Cortex of kidney (tissue), 1 donor: Measurements from ENCODE around the gene FAM135A.
"Not testable (repeated sequence)": the region's sequence is repeated elsewhere in the genome, so short reads cannot be mapped to it uniquely, and the experiment has no call there.

Source experiments
- DNase-seq: peaks from one replicate; lab custom pipeline; 2025; lab: John Stamatoyannopoulos, UW

The FAM135A gene

DNA sequence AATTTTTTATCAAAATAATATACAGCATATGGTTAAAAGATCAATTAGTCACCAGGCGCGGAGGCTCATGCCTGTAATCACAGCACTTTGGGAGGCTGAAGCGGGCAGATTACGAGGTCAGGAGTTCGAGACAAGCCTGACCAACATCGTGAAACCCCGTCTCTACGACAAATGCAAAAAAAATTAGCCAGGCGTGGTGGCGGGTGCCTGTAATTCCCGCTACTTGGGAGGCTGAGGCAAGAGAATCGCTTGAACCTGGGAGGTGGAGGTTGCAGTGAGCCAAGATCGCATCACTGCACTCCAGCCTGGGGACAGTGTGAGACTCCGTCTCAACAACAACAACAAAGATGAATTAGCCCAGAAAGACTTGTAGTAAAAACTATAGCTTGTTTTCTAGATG lies 46.4 kb downstream of the FAM135A start:
- DNase-seq: not testable (repeated sequence)

DNA sequence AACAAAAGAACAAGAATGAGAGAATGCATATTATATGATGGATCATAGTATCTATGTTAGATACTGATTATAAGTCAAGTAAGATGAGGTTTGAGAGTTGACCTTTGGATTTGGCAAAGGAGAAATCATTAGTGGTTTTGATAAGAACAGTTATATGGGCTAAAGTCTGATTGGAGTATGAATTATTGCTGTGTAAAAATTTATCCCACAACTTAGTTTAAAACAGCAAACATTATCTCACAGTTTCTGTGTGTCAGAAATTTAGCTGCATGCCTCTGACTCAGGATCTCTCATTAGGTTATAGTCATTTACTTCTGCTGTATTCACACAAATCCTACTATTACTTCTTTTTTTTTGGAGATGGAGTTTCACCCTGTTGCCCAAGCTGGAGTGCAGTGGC lies 56.7 kb downstream of the FAM135A start:
- DNase-seq: no peak

DNA sequence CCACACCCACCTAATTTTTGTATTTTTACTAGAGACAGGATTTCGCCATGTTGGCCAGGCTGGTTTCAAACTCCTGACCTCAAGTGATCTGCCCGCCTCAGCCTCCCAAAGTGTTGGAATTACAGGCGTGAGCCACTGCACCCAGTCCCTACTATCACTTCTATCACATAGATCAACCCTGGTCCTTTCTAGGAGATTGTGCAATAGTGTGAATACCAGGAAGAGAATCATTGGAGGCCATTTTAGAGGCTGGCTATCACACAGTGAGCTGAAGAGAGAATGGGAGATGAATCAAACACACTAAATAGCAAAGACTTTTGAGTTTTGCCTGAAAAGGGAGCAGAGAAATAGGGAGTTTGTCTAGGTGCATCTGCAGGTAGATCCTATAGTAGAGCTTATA lies 57.2 kb downstream of the FAM135A start:
- DNase-seq: not testable (repeated sequence)

DNA sequence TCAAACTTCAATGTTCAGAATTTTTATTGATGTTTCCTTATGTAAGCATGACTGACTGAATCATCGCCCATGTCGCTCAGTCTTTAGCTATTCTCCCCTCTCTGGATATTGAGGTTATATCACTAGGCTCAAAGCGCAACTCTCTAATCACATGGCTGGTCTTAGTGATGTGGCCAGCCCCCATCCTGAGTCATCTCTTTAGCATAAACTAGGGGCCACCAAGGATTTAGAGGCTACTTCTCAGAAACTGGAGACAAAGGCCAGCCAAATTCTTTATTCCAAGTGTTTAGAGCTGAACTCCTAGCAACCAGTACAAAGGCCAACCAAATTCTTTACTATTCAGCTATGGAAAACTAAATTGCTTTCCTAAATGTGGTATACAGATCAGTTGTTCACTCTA lies 61.4 kb downstream of the FAM135A start:
- DNase-seq: no peak

DNA sequence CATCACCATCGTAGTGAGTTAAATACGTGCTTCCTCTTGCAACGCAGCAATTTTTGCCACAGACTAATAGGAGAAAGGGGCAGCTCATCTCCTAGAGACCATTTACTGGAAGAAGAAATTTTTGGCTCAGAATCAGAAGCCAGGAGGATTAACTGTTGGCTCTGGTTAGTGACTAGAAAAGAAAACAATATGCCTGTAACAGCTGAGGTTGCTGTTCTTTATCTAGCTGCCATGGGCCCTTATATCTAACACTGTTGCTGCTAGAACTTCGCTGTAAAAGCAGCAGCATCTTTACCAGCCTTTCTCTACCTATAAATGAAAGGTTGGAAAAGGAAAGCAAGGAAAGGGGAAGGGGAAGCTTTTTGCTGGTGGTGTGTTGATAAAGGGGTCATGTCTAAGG lies 65.9 kb downstream of the FAM135A start:
- no peak for DNase-seq

DNA sequence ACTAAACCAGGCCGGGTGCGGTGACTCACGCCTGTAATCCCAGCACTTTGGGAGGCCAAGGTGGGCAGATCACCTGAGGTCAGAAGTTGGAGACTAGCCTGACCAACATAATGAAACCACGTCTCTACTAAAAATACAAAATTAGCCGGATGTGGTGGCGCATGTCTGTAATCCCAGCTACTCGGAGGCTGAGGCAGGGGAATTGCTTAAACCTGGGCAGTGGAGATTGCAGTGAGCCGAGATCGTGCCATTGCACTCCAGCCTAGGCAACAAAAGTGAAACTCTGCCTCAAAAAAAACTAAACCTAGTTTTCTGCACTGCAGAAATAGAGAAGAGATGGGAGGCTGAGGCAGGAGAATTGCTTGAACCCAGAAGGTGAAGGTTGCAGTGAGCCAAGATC lies 73.3 kb downstream of the FAM135A start:
- DNase-seq: not testable (repeated sequence)

DNA sequence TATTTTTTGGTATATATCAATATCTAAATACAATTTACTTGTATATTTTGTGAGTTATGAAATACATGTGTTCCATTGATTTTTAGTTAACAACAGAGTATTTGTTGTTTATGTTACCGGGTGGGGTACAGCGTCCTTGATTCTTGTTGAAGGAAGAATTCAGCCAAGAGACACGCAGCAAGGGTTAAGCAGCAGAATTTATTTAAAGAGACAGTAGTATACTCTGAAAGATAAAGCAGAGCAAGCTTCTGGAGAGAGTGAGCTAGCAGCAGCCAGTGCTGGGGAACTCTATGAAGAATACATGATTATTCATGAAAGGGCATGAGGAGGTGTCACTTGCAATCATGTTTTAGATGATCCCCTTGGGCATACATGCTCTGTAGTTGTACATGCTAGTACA lies 76.1 kb downstream of the FAM135A start:
- no peak for DNase-seq

DNA sequence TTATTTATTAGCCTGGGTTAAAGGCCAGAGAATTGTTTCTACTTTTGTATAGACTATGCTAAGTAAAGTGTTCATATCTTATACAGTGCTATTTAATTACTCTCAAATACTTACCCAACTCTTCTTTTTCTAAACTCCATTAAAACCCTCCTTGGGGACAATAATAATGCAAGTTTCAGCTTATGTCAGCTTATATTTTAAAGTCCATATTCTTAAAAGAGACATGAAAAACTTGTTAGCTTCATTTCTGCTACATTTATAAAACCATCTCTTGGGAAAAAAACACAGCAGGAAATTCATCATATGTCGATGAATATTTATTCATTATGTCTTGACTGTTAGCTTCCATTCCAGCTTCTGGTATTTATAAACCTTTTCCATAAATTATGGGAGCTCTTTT lies 81.5 kb downstream of the FAM135A start:
- no peak for DNase-seq

DNA sequence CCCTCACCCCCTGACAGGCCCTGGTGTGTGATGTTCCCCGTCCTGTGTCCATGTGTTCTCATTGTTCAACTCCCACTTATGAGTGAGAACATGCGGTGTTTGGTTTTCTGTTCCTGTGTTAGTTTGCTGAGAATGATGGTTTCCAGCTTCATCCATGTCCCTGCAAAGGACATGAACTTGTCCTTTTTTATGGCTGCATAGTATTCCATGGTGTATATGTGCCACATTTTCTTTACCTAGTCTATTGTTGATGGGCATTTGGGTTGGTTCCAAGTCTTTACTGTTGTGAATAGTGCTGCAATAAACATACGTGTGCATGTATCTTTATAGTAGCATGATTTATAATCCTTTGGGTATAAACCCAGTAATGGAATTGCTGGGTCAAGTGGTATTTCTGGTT lies 82.5 kb downstream of the FAM135A start:
- not testable (repeated sequence) for DNase-seq

DNA sequence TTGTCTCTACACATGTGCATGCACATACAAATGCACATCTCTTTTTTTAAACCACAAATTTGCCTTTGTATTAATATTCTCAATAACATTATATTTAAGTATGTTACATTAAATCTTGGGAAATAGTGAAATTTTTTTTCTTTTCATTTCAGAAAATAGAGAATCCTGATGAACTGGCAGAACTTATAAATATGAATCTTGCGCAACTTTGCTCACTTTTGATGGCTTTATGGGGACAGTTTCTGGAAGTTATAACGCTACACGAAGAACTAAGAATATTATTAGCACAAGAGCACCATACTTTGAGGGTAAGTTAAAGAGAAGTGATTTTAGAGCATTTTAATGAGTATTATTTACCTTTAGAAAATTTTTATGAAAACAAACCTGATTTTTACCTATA lies 89.2 kb downstream of the FAM135A start:
- no peak for DNase-seq

DNA sequence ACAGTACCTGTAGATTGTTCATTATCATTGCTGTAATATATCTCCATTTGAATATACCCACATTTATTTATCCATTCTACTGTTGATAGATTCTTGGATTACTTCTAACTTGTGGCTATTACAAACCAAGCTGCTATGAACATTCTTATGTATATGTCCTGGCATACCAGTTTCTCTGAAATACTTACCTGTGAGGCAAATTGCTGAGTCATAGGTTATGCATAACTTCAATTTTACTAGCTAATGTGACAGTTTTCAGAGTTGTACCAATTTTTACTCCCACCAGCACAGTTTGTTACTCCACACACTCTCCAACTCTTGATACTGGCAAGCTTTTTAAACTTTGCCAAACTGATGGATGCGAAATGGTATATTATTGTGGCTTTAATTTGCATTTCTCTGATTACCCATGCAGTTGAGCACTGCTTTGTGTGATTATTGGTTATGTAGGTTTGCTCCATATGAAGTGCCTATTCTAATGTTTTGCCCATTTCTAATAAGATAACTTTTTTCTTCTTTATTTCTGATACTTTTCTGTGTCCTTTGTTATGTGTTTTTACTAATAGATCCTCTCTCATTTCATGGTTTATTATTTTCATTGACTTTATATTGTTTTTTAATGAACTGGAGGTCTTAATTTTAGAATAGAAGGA lies 90.6 kb downstream of the FAM135A start:
- DNase-seq: no peak

DNA sequence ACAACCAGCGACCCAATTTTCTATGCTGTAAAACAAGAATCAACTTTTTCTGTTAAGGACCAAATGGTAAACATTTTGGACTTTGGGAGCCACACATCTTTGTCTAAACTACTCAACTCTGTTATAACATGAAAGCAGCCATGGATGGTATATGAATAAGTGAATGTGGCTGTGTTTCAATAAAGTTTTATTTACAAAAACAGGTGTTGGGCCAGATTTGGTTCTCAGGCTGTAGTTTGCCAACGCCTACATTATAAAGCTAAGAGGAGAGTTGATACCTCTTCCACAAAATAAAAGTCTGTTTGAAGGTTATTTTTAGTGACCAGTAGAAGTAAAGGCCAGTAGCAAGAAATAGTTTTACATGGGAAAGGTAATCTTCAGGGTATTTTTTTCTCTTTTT lies 93.0 kb downstream of the FAM135A start:
- DNase-seq: no peak

DNA sequence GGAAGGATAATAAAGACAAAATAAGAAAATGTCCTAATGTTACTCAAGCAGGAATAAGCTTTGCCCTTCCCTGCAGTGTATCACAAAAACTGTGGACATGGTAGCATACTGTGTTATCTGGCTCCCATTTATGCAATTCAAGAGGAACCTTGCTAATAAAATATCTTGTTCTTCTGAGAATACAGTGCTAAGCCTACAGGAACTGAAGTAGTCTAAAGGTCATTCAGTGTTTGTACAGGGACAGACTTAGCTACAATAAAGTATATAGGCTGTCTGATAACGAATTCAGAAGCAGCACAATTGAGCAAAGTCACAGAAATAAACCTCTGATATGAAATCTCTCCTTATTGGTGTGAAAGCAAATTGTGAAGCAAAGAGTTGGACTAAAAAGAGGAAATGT lies 93.9 kb downstream of the FAM135A start:
- no peak for DNase-seq

DNA sequence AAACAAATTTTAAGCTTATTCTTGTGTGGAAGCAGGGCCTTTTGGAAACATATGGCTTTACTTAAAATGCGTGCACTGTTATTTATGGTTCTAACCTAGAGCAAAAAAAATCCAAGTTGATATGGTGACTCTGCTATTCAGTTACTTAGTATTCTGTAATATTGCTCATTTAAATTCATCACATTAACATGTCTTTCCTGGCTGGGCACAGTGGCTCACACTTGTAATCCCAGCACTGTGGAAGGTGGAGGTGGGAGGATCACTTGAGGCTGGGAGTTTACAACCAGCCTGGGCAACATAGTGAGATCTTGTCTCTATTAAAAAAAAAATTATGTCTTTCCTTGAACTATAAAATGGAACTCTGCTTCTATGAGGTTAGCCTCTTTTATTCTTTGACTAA lies 95.6 kb downstream of the FAM135A start:
- DNase-seq: no peak

DNA sequence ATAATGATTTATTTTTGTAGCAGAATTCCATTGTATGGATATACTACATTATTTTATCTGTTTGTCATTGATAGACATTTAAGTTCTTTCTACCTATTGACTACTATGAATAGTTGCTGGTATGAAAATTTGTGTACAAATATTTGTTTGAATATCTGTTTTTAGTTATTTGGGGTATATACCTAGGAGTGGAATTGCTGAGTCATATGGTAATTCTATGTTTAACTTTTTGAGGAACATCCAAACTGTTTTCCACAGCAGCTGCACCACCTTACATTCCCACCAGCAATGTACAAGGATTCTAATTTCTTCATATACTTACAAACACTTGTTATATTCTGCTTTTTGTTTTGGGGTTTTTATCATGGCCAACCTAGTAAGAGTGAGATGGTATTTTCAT lies 97.3 kb downstream of the FAM135A start:
- no peak for DNase-seq

DNA sequence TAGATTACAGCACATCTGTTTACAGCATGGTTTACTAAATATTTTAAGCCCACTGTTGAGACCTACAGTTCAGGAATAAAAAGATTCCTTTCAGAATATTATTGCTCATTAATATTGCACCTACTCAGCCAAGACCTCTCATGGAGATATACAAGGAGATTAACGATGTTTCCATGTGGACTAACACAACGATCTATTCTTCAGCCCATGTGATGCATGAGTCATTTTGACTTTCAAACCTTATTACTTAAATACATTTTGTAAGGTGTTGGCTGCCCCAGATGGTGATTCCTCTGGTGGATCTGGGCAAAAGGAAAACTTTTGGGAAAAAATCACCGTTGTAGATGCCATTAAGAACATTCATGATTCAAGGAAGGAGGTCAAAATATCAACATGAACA lies 105.4 kb downstream of the FAM135A start:
- no peak for DNase-seq

DNA sequence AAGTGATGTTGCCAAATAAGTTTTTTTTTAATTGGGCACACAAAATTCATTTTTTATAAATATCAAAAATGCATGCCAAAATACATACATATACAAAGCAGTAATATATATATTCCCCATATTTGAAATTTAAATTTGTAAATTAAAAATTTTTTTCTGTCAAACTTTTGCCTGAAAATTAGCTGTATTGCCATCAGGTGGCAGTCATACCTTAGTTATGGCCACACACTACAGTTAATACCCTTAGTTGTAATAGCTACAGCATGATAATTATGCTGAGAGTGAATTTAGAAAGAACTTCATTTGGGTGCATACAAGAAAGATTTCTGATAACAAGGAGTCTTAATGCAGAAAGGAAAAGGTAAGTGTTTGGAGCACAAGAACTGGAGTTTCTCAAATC lies 107.3 kb downstream of the FAM135A start:
- no peak for DNase-seq

DNA sequence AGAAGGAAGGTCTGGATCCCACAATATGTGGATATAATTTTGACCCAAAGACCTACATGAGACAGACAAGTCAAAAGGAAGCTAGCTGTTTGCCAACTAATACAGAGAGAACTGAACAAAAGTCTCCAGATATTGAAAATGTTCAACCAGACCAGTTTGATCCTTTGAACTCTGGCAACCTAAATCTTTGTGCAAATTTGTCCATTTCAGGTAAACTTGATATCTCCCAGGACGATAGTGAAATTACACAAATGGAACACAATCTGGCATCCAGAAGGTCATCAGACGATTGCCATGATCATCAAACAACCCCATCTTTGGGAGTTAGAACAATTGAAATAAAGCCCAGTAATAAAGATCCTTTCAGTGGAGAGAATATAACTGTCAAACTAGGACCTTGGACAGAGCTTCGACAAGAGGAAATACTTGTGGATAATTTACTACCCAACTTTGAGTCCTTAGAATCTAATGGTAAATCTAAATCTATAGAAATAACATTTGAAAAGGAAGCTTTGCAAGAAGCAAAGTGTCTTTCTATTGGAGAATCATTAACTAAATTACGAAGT lies 111.5 kb downstream of the FAM135A start:
- no peak for DNase-seq

DNA sequence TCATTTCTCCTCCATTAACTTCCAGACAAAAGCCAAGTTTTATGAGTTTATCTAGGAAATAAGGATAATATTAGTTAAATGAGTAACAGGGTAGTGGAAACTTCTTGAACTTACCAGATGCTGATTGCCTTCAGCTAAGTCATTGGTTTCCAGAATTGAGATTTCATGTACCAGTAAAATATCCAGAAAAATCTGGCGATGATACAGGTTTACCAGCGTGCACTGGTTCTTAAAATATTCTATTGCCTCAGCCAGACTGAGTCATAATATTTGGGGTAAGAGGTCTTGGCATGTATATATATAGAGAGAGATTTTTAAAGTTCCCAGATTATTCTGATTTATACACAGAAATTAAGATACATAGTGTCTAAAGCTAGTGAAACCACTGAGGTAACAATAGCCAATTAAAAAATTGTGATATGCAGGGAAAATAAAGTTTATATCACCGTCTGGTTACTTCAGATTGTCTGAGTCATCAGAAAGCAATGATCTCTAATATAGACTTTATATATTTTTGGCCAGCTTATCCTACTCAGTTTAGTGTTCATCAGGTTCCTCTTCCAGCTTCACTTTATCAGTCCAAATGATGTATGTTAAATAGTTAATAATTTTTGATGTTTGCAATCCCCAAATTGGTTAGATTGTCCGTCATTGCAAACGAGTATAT lies 113.9 kb downstream of the FAM135A start:
- DNase-seq: no peak

DNA sequence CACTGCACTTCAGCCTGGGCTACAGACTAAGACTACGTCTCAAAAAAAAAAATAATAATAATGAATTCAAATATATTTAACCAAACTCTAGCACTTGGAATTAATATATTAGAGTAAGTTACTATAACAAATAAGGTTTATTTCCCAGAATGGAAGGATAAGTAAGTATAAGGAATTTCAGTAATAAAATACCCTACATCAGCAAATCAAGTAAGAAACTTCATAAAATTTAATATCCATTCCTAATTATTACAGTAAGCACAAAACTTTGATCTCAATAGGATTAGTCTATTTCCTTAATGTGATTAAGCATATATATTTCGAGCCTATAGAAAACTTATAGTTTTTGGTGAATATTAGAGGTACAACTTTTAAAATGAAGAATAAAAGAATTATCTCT lies 116.7 kb downstream of the FAM135A start:
- no peak for DNase-seq

DNA sequence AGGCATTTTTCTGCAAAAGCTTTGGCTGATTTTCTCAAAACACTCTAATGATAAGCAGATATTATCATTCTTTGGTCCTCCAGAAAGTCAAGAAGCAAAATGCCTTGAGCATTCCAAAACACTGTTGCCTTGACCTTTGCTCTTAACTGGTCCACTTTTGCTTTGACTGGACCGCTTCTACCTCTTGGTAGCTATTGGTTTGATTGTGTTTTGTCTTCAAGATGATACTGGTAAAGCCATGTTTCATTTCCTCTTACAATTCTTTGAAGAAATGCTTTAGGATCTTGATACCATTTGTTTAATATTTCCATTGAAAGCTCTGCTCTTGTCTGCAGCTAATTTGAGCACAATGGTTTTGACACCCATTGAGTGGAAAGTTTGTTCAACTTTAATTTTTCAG lies 117.8 kb downstream of the FAM135A start:
- DNase-seq: no peak

DNA sequence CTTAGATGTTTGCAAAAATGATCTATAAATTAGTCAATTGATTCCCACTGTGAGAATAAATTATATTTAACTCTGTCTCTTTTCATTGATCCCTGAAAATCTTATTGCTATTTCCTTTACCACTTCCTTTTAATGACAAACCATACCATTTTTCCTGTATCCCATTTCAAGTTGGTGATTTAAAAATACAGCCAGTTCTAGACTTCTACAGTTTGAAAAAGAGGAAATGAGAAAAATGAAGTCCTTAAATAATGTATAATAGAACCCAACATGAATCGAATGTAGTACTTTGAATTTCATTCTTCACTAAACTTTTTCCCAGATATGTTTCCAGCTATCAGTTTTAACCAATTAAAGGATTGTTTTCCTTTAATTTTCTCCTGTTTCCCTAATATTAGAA lies 124.0 kb downstream of the FAM135A start:
- no peak for DNase-seq

DNA sequence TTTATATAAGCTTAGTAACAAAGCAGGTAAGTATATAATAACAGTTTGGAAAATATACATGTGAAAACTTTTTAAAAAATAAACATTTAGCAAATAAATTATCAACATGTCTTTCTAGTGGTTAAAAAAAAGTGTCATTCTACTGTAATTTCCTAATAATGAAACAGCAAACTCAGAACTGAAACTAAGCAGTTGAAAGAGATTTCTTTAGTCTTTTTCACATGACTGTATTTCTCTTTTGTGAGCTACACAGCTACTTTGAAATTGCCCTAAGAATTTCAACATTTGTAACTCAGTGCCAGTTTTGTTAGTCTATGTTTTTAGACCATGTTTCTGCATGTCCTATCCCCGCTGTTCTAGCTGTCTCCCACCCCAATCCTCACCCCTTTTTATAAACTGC lies 125.1 kb downstream of the FAM135A start:
- no peak for DNase-seq

DNA sequence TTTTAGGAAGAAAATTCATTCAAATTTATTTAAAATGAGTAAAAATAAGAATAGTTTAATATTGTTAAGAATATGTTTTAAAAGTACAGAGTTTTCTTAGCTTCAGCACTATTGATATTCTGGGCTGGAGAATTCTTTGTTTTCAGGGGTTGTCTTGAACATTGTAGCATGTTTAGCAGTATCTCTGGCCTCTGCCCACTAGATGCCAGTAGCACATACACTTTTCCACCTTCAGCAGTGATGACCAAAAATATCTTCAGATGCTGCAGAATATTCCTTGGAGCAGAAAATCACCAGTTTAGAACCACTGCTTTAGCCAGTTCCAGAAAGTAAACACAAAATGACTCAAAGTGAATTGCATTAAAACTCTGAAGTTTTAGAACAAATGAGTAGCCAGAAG lies 134.0 kb downstream of the FAM135A start:
- no peak for DNase-seq
